K562 (cell line): ENCODE results near the gene SGMS1. TPM values are rescaled to one million over a fixed set of nuclear protein-coding genes. Genes with fewer than 3 reads are reported as not detected.
A peak's percentile ranks its signal among the peaks of the same experiment; 100 is the strongest.

Source experiments
- ATF1 ChIP-seq, 2 experiments: fragments of 450-650 bp in 1 of 2; IDR thresholded peaks; 2 replicates each; pipeline ENCODE4 v1.6.1; 2016; ENCODE audit warnings: missing compliant biosample characterization in 1 of 2, missing genetic modification characterization in 1 of 2
- CBX3 ChIP-seq, 2 experiments: IDR thresholded peaks; 1 replicate in 1 of 2; 2 replicates in 1 of 2; pipeline ENCODE4 v1.6.1; 2012; ENCODE audit warnings: inconsistent platforms in 2 of 2, low read length in 2 of 2, borderline replicate concordance in 1 of 2, control low read depth in 1 of 2
- CCNT2 ChIP-seq: IDR thresholded peaks from 2 replicates; pipeline ENCODE4 v1.6.1; 2011; ENCODE audit warnings: borderline replicate concordance, low read depth, mild to moderate bottlenecking, moderate library complexity, mixed read lengths, low read length; ENCODE audit not compliant: insufficient read length; ENCODE audit errors: extremely low read depth
- CUX1 ChIP-seq: fragments of 200-800 bp; sonication (Bioruptor generic); IDR thresholded peaks from 2 replicates; pipeline ENCODE4 v1.6.1; 2016; ENCODE audit warnings: missing genetic modification characterization, missing compliant biosample characterization
- MCM5 ChIP-seq: fragments of 450-650 bp; IDR thresholded peaks from 2 replicates; pipeline ENCODE4 v1.6.1; 2016; ENCODE audit warnings: low read depth
- PTTG1 ChIP-seq: fragments of 450-650 bp; IDR thresholded peaks from 2 replicates; pipeline ENCODE4 v1.6.1; 2016; ENCODE audit warnings: low read depth, mild to moderate bottlenecking, missing genetic modification characterization, missing compliant biosample characterization
- SMAD3 ChIP-seq: fragments of 450-650 bp; formaldehyde crosslinking; conservative IDR thresholded peaks from 2 replicates; pipeline ENCODE4 v1.4.0; 2020; ENCODE audit warnings: mild to moderate bottlenecking
- ZBTB43 ChIP-seq: sonication (generic); formaldehyde crosslinking; IDR thresholded peaks from 2 replicates; pipeline ENCODE4 v1.8.0; 2023; ENCODE audit warnings: mild to moderate bottlenecking, missing genetic modification reagents
- ZBTB5 ChIP-seq: fragments of 450-650 bp; IDR thresholded peaks from 2 replicates; pipeline ENCODE4 v1.6.1; 2017; ENCODE audit warnings: antibody characterized with exemption
- ZNF124 ChIP-seq: sonication (generic); formaldehyde crosslinking; IDR thresholded peaks from 2 replicates; pipeline ENCODE4 v1.8.1; 2022; ENCODE audit warnings: missing genetic modification reagents
- ZNF277 ChIP-seq: fragments of 250-450 bp; sonication (Bioruptor Pico); IDR thresholded peaks from 2 replicates; pipeline ENCODE4 v1.8.0; 2022; ENCODE audit warnings: inconsistent platforms, mild to moderate bottlenecking, moderate library complexity, borderline replicate concordance
- ZNF778 ChIP-seq: fragments of 450-650 bp; formaldehyde crosslinking; IDR thresholded peaks from 2 replicates; pipeline ENCODE4 v1.4.0; 2020; ENCODE audit warnings: mild to moderate bottlenecking, moderate library complexity
- polyA plus RNA-seq, 8 experiments: library from polyadenylated mRNA; depleted of rRNA in 4 of 8; stranded (reverse) in 5 of 8; unstranded in 3 of 8; fragments of >200 nt; fragmentation: Nextera tagmentation in 2 of 8; fragmentation: Illumina TruSeq in 1 of 8; extraction: Ambion mirVana in 2 of 8; extraction: Trizol in 1 of 8; gene quantifications; 2 replicates each; pipeline versions ENCODE4 v1.2.1 to v1.2.3, GENCODE V29; 2011 to 2014; ENCODE audit warnings: inconsistent platforms in 1 of 8, missing spikeins in 1 of 8
- total RNA-seq, 7 experiments: library from RNA; depleted of rRNA in 6 of 7; stranded (reverse); fragments of >200 nt in 6 of 7; fragmentation: Illumina TruSeq in 2 of 7; extraction: Trizol in 2 of 7; gene quantifications; 2 replicates each; pipeline versions ENCODE4 v1.2.1 to v1.2.3, GENCODE V29; 2011 to 2021; ENCODE audit warnings: low replicate concordance in 1 of 7
- TF ChIP-seq, protein P1 (sequence below): sonication (generic); formaldehyde crosslinking; IDR thresholded peaks from 2 replicates; pipeline ENCODE4 v1.8.0; 2022; ENCODE audit warnings: missing genetic modification reagents, mild to moderate bottlenecking, borderline replicate concordance

Gene SGMS1
- total and polyA plus RNA-seq, 9 of the 15 experiments (the other 6 are each of a cell fraction or from before 2014, with no cell fraction given) = 22.6 to 232 (median 82.2) TPM

DNA sequence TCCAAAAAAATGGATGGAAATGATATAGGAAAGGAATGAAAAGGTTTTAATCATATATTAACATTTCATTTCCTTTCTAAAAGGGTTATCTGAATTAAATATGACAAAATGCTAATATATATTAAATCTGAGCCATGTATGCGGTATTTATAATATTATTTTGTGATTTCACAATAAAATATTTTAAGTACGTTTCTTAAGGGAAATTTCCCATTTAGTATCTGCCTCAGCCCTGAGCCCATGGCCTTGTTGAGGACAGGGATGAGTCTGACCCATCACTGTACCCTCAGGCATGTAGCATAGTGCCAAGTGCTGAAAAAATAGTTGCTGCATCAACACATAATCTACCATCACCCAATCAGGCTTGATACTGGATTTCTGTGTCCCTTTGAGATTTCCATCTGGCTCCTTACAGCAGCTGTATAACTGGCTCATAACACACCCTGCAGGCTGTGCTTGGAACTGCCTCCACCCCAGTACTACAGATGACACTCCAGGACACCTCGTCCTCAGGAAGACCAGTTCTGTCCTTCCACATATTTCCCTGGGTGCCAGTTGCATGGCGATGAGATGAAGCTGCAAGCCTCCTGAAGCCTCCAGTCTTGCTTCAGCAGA, 313.1 kb downstream of the SGMS1 start (continued):
- TF ChIP-seq CUX1 (CRISPR knock-in tag) (no peak), ZBTB43 (CRISPR knock-in tag) (no peak), ZNF124 (no peak), ZBTB5 (no peak), ZNF778 (CRISPR knock-in tag) (no peak), ZNF277 (CRISPR knock-in tag) (peak; percentile 29; the same call in 1 of the 2 replicates), CBX3 (IDR thresholded peaks at IDR 0.05; ENCODE audit: borderline replicate concordance in 1 of 2, low read length in 2 of 2) (peak in 1 of 2 experiments; percentile 72; a peak in 1 of 3 replicates), CCNT2 (no peak), PTTG1 (tag) (no peak), MCM5 (no peak), ATF1 (CRISPR knock-in tag; IDR thresholded peaks at IDR 0.05) (no peak), ATF1 (tag; IDR thresholded peaks at IDR 0.05) (peak; percentile 20; the same call in 1 of the 2 replicates), SMAD3 (no peak)
- TF ChIP-seq, protein P1, sequence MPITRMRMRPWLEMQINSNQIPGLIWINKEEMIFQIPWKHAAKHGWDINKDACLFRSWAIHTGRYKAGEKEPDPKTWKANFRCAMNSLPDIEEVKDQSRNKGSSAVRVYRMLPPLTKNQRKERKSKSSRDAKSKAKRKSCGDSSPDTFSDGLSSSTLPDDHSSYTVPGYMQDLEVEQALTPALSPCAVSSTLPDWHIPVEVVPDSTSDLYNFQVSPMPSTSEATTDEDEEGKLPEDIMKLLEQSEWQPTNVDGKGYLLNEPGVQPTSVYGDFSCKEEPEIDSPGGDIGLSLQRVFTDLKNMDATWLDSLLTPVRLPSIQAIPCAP (CRISPR knock-in tag) = no peak
